HG02885 (cell line): ENCODE results near the gene CHID1.
A peak's percentile ranks its signal among the peaks of the same experiment; 100 is the strongest.

ENCODE experiments used
- ATAC-seq: cut with Tn5 transposase; IDR thresholded peaks from one replicate; pipeline ENCODE4 v1.9.1; 2021; ENCODE audit warnings: mild to moderate bottlenecking; ENCODE audit not compliant: unreplicated experiment, poor library complexity

Gene CHID1

DNA sequence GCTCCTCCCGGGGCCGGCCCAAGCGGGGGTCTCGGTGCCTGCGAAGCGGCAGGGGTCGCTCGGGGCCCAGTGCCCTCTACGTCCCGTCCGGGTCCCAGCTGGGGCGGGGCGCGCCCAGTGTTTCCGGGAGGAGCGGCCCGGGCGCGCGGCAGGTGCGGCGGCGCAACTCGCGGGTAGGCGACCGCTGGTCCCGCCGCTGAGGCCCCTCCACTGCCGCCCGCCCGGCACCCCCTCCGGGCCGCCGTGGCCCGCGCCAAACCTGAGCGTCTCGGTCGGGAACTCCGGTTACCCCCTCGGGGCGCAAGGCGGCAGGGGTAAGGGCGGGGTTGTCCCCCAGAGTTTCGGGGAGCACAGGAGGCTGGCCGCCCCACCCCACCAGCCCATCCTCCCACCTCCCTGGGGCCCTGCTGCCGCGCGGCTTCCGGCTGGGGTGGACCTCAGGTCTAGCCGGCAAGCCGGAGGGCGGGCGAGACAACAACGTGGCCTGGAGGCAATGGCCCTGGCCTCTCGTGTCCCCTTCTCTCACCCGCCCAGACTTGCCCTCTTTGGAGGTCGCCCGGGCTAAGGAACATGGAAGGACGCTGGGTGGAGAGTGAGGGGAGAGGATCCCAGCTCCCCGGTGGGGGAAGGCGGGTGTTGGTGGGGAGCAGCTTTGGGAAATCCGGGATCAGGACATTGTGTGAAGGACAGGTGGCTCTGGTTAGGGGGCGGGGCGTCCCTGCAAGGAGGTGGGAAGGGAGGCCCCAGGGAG is 83.3 kb downstream of the CHID1 start:
- ATAC-seq = peak; percentile 62

DNA sequence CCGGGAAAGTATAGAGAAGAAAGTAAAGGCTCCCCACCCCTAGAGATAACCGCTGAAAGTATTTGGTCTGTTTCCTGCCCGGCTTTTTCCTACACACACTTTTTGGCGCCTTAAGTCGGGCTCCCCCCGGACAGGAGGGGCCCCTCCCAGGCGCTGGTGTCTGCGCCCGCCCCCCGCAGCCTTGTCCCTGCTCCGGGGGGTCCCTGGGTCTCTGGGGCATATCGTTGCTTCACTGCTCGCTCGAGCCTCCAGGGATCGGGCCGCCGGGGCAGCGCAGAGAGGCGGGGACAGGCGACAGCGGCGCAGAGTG is 83.8 kb downstream of the CHID1 start:
- peak; percentile 17 for ATAC-seq

DNA sequence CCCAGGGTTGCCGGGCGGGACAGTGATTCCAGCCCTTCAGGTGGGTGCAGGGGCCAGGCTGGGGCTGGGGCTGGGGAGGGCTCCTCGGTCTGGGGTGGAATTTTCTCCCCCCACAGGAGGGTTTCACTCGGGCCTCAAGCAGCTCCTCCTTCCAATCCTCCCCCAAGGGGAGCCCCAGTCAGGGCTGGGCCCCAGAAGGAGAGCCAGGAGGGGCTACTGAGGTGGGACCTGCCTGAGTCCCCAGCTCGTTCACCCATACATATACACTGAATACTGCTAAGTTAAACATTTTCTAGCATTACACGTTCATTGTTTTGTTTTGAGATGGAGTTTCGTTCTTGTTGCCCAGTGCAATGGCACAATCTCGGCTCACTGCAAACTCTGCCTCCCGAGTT is 84.4 kb downstream of the CHID1 start:
- no peak for ATAC-seq

DNA sequence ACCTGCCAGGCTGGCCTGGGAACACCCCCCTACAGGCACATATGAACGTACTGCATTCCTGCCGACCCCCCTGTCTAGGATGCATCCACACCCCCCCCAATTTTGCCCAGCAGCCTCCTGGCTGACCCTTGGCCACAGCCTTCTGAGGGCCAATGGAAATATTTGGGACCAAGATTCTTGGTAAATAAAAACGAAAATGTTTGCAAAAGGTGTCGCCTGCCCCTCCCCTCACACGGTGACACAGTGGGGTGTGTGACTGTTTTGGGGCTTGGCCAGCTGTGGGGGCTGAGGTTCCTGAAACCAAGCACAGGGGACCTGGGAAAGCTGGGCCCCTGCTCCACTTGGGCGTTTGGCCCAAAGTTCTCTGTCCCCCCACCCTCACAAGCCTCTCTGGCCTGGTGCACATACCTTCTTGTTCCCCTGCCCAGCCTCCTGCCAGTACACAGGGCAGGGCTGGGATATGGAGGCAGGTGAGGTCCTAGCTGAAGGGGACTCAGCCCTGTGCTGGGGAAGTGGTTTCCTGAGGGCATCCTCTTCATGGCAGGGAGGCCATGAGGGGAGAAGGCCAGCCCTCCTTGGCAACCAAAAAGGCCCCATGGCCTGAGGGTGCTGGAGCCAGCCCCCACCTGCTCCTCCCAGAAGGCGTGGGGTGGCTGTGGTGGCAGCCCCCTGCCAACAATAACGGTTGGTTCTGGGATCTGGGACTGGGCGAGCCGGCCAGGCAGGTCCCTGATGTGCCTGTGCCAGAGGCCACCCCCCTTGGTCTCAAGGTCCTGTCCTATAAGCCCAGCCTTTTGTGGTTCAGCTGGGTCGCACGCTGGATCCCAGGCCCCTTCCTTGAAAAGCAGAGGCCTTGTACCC is 85.0 kb downstream of the CHID1 start:
- no peak for ATAC-seq

DNA sequence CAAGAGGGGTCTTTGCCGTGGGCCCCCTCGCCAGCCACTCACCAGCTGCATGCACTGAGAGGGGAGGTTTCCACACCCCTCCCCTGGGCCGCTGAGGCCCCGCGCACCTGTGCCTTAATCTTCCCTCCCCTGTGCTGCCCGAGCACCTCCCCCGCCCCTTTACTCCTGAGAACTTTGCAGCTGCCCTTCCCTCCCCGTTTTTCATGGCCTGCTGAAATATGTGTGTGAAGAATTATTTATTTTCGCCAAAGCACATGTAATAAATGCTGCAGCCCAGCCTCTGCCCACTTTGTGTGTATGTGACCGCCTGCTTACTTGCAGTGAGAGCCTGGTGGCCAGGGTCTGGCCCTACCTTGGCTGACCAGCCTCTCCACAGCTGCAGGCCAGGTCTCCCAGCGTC is 85.7 kb downstream of the CHID1 start:
- no peak for ATAC-seq

DNA sequence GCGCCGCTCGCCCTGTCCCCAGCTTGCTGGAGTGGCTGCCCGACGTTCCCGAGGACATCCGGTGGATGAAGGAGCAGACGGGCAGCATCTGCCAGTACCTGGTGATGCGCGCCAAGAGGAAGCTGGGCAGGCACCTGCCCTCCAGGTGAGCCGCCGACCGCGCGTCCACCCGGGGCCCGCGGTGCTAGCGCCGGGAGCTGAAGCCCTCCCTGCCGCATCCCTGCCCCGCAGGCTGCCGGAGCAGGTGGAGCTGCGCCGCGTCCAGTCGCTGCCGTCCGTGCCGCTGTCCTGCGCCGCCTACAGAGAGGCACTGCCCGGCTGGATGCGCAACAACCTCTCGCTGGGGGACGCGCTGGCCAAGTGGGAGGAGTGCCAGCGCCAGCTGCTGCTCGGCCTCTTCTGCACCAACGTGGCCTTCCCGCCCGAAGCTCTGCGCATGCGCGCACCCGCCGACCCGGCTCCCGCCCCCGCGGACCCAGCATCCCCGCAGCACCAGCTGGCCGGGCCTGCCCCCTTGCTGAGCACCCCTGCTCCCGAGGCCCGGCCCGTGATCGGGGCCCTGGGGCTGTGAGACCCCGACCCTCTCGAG is 86.2 kb downstream of the CHID1 start:
- no peak for ATAC-seq

DNA sequence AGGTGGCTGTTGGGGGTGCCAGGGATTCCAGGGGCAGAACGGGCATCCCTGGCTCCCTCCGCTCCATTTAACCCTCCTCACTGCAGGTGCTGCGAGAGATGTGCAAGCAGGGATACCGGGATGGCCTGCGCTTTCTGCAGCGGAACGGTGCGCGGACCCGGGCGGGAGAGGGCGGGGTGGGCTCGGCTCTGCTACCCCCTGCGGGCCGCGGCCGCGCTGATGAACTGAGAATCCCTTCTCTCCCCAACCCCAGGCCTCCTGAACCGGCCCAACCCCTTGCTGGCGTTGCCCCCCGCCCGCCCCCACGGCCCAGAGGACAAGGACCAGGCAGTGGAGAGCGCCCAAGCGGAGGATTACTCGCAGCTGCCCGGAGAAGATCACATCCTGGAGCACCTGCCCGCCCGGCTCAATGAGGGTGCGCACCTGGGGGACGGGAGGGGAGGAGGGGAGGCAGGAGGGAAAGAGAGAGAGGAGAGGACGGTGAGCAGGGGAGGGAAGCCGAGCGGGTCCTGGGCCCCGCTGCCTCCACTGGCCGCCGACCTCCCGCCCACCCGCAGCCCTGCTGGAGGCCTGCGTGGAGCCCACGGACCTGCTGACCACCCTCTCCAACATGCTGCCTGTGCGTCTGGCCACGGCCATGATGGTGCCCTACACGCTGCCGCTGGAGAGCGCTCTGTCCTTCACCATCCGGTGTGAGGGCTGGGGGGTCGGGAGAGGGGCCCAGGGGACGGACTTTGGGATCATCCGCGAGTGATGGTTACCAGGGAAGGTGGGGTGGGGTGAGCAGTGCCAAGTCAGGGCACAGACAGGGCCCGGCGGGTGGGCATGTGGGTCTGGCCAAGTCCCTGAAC is 86.9 kb downstream of the CHID1 start:
- ATAC-seq = no peak

DNA sequence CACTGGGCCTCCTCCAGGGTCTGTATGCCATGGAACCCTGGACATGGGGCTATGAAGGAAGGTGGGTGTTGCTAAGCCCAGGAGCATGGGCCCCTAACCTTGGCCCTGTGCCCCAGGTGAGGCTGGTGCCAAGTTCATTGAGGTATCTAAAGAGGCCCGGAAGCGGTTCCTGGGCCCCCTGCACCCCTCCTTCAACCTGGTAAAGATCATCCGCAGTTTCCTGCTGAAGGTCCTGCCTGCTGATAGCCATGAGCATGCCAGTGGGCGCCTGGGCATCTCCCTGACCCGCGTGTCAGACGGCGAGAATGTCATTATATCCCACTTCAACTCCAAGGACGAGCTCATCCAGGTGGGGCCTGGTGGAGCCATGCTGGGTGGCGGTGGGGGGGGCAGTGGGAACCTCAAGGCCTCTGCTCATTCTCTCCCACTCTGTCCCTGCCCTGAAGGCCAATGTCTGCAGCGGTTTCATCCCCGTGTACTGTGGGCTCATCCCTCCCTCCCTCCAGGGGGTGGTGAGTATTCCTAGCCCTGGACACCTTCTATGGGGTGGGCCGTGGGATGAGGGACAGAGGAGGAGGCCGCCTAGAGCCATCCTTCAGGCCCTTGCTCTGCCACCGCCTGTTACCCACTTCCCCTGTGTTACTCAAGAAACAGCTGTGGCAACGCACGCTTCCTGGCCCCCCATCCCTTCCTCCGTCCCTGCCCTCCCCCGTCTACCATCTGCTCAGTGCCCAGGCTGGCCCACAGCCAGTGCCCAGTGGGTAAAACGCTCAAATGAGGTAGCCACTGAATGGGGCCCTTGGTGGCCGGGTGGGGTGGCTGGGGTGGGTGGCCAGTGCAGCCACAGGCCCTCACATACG is 88.9 kb downstream of the CHID1 start:
- no peak for ATAC-seq

DNA sequence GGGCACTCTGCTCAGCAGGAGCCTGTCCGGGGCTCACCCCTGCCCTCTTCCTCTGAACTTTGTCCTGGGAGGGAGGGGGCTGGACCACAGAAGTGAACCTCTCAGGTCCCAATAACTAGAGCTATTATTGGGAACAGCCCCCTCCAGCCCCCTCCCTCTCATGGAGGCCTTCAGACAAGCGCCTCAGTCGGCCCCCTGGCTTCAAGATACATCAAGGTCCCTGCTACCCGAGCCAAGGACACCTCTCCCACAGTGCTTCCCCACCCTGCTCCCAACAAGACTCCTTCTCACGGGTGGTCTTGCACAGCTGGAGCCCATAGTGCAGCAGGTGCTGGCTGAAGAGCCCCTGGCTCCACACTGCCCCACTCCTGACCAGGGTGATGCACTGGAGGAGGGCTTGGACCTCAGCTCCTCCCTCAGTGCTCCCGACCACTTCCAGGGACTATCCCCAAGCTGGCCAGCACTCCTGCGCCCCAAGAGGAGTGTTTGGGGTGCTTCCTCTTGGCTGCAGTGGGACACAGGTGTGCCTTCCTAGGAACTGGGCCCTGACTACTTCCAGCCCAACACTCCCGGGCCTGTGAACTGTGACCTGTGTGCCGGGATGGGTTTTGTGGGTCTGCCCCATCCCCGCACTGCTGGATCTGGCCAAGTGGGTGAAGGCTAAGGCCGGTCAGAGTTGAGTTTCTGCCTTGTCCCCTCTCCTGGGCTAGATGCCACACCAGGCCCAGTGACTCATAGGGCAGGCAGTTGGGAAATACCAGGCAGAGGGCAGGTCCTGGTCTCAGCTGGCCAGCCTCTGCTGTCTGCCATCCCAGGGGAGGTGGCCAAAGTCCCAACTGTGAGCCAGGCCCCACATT is 89.7 kb downstream of the CHID1 start:
- ATAC-seq = no peak

DNA sequence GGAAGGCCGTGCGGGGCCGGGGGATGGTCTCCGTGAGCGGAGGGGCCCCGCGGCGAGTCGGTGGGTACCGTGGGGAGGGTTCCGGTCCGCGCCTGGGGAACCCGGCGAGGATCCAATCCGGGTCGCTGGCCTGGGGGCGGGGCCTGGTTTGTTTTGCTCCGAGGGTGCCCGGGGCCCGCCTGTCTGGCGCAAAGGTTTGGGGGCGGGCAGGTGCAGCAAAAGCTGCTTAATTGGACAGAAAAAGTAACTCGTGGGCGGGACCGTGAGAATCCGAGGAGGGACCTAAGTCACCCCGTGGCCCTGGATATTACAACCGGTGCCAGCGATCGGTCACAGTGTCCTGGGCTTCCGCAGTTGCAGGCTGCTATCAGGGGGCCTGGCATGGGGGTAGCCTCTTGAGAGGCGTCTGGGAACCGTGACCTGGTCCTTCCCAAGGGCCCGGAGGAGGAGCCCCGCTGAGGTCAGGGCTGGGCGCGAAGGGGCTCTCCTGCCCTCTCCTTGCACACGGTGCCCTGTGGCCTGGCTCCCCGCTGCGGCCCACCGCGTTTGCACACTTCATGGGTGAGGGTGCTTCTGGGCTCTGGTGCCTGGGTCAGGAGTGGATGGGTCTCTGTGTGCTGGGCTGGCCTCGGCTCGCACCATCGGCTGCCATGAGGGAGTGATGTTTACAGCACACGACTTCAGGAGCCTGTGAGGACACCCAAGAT is 90.5 kb downstream of the CHID1 start:
- peak; percentile 69 for ATAC-seq

DNA sequence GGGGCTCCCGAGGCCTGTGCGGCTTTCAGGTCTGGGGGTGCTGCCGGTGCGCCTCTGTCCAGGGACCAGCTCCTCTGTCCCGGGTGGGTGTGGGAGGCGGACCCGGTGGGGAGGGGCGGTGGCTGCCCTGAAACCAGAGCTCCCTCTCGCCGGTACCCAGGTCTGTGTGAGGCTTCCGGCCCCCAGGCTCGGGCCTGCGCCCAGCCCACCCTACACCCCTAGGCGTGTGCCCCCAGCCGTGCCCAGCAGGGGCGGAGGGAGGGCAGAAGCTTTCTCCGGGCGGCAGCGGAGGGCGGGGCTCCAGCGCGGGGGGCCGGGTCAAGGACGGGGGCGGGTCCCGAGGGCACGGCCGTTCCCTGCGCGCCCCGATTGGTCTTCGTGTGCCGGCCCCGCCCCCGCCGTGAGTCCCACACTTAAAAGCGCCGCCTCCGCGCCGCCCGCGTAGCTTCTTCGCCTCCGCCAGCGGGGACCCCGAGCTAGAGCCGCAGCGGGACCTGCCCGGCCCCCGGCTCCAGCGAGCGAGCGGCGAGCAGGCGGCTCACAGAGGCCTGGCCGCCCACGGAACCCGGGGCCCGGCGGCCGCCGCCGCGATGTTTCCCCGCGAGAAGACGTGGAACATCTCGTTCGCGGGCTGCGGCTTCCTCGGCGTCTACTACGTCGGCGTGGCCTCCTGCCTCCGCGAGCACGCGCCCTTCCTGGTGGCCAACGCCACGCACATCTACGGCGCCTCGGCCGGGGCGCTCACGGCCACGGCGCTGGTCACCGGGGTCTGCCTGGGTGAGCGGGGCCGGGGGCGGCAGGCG is 91.3 kb downstream of the CHID1 start:
- ATAC-seq = peak; percentile 70

DNA sequence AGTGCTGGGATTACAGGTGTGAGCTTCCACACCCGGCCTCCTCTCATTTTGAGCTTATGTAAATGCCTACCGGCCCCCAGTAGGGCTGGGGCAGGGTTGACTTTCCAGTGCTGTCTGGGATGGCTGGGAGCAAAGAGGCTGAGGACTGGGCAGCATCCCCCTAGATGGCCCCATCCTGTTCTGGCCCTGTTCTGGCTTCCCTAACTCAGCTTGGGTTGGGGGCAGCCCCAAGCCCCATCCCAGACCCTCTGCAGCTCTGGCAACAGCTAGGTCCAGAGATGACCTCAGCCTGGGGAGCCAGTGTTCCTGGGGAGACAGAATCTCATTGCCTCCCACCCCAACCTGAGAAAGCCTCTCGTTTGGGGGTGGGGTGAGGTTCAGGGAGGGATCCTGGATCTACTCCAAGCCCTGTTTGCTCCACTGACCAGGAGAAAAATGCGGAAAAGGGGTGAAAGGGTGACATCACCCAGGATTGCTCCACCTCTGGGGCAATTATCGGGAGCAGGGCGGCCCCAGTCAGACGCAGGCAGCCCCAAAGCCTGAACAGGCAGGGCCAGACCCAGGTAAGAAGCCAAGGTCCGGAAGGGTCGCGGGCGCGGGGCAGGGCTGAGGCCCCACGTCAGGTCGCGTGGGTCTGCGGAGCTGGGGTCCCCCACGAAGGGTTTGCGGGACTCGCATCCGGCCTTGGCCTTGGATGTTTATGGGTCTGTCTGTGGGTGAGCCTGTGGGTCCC is 92.0 kb downstream of the CHID1 start, which contains the start of gene PNPLA2:
PNPLA2 (plus strand) TSS at position 519 of the 733 bp plus-strand sequence. CDS start 805 bp downstream, outside the sequence.
- ATAC-seq = no peak
